ENCODE measurements around the gene INAFM1.

Gene INAFM1

DNA sequence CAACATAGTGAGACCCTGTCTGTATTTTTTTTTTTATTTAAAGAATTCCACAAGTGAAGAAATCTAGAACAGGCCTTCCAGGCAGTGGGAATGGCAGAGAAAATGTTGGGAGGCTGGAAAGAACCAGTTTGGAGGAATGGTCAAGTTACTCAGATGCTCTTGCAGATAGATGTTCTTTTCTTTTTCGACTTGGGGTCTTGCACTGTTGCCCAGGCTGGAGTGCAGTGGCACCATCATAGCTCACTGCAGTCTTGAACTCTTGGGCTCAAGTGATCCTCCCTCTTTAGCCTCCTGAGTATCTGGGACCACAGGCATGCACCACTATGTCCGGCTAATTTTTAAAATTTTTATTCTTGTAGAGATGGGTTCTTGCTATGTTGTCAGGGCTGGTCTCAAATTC lies 35.6 kb downstream of the INAFM1 start:
- DNase-seq (ENCODE audit: low spot score): no peak

DNA sequence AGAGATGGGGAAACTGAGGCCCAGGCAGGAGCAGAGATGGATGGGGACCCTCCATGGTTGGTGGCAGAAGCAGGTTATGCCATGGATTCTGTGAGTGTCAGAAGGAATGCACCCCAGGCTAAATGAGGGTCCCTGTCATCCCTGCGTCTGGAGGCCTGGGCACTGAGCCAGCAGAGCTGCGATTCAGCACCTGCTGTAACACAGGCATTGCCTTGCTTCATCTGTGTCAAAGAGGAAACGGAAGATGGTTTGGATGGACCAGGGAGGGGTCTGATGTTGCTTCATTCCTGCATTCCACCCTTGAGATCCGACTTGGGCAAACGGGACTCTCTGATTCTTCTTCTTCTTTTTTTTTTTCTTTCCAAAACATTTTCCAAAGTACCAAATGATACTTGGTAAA lies 36.1 kb downstream of the INAFM1 start:
- peak; percentile 42 for DNase-seq (ENCODE audit: low spot score)

DNA sequence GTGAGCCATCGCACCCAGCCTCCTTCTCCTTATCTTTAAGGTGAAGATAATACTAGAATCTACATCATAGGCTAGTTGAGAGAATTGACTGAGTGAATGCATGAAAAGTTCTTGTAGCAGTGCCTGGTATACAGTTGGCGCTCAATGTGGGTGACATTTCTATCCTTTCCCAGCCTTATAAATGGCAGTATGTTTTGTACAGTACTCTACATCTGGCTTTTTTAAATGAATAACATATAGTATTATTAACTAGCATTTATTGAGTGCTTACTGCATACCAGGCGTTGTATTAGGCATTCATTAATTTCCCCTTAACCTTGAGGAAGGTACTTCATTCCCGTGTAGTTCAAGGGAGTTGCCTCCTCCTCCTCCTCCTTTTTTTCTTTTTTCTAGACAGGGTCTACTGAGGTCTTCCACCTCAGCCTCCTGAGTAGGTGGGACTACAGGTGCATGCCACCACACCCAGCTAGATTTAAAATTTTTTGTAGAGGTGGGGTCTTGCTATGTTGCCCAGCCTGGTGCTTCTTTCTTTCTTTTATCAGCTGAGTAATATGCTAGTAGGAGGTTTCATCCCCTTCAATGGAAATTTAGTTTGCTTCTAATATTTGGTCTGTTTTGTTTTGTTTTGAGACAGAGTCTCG lies 37.8 kb downstream of the INAFM1 start:
- DNase-seq (ENCODE audit: low spot score): no peak

DNA sequence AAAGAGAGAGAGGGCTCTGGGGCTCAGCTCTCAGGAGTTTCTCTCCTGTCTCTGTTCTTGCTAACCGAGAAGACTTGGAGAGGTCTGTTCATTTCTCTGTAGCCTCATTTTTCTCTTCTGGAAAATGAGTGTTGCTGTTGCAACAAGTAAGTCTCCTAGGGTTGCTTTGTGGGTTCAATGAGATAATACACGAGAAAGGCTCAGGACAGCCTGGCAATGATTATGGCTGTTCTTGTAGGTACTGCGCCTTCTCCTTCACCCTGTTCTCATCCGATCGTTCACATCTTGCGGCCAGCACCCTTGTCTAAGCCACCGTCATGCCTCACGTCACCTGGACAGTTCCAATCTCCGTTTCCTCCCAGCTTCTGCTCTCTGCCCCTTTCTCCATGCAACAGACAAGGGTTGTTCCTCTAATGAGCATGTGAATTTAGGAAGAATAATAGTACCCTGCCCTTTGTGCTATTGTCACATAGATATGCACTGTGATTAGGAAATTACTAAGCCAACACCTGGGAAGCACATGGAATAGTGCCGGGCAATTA lies 39.1 kb downstream of the INAFM1 start:
- DNase-seq (ENCODE audit: low spot score): no peak

DNA sequence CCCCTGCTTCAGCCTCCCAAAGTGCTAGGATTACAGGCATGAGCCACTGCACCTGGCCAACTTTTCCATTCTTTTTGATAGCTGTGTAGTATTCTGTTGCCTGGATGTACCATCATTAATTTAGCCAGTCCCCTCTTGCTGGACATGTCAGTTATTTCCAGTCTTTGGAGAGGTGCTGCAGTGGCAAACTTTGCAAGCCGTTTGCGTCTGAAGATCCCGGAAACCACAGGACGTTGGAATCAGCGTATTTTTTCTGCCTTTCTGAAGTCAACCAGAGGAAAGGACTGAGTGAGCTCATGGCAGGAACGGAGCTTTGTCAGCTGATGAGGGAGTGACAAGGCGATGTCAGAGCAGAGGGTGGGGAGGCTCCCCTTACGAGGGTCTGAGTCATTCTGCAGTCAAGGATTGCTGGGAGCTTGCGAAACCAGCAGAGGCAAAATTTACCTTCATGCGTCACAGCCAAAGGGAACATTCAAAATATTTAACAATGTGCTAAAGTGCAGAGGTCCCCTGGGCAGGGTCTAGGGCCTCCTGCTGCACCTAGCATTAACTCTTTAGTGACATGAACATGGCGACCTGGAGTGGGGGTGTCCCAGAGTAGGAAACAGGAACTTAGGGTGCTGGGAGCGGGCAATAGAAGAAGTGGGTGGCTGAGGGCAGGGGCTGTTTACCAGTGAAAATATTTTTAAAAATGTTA lies 40.6 kb downstream of the INAFM1 start:
- peak; percentile 99 for DNase-seq (ENCODE audit: low spot score)

DNA sequence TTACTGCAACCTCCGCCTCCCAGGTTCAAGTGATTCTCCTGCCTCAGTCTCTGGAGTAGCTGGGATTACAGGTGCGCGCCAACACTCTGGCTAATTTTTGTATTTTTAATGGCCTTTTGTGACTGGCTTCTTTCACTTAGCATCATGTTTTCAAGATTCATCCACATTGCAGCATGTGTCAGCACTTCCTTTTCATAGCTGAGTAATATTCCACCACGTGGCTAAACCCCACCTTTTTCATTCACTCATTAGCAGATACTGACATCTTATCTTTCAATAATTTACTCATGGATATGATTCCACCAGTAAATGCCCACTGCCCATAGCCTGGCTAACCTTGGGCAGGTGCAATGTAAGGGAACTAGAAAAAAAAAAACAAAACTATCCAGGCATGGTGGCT lies 41.8 kb downstream of the INAFM1 start:
- DNase-seq (ENCODE audit: low spot score): no peak

DNA sequence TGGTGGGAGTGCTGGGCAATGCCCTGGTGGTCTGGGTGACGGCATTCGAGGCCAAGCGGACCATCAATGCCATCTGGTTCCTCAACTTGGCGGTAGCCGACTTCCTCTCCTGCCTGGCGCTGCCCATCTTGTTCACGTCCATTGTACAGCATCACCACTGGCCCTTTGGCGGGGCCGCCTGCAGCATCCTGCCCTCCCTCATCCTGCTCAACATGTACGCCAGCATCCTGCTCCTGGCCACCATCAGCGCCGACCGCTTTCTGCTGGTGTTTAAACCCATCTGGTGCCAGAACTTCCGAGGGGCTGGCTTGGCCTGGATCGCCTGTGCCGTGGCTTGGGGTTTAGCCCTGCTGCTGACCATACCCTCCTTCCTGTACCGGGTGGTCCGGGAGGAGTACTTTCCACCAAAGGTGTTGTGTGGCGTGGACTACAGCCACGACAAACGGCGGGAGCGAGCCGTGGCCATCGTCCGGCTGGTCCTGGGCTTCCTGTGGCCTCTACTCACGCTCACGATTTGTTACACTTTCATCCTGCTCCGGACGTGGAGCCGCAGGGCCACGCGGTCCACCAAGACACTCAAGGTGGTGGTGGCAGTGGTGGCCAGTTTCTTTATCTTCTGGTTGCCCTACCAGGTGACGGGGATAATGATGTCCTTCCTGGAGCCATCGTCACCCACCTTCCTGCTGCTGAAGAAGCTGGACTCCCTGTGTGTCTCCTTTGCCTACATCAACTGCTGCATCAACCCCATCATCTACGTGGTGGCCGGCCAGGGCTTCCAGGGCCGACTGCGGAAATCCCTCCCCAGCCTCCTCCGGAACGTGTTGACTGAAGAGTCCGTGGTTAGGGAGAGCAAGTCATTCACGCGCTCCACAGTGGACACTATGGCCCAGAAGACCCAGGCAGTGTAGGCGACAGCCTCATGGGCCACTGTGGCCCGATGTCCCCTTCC lies 45.5 kb downstream of the INAFM1 start:
- DNase-seq (ENCODE audit: low spot score): no peak

DNA sequence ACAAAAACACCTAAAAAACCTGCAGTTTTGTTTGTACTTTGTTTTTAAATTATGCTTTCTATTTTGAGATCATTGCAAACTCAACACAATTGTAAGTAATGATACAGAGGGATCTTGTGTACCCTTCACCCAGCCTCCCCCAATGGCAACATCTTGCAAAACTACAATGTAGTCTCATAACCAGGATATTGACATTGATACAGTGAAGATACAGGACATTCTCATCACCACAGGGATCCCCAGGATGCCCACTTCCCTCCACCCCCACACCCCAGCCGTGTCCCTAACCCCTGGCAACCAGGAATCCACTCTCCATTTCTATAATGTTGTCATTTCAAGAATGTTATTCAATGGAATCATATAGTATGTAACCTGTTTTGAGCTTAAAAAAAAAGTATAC lies 46.9 kb downstream of the INAFM1 start:
- DNase-seq (ENCODE audit: low spot score): no peak

DNA sequence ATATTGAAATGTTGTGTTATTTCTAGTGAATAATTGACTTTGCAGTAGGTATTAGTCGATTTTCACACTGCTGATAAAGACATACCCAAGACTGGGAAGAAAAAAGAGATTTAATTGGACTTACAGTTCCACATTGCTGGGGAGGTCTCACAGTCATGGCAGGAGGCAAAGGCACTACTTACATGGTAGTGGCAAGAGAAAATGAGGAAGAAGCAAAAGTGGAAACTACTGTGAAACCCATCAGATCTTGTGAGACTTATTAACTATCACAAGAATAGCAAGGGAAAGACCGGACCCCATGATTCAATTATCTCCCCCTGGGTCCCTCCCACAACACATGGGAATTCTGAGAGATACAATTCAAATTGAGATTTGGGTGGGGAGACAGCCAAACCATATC lies 47.4 kb downstream of the INAFM1 start:
- no peak for DNase-seq (ENCODE audit: low spot score)

DNA sequence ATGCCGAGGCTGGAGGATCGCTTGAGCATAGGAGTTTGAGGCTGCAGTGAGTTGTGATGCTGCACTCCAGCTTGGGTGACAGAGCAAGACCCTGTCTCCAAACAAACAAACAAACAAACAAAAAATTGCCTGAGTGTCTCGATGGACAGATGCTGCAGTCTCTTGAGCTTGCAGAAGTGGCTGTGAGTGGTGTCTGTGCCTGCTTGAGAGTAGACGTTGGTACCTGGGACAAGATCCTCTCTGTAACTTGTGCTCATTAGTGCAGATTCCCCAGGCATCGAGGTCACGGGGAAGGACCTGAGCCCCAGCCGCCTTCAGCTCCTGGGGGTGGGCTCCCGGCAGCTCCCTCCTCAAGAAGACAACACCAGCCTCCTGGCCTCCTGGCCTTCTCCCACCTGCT lies 48.7 kb downstream of the INAFM1 start:
- DNase-seq (ENCODE audit: low spot score): no peak

DNA sequence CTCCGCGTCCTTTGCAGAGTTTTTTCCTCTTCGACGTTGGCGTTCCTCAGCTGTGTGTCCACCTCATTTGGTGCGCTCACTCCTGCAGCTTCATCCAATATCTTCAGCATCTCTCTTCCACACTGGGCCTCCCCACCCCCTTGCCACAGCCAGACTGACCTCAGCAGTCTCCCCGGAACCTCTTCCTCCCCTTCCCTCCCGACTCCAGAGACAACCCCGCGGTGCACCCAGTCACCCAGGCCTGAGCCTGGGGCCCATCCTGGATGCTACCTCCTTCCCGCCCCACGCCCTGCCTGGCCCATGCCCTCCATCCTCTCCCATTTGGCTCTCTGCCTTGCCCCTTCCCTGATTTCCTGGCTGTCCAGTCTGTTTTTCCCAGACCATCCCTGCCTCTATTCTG lies 49.2 kb downstream of the INAFM1 start:
- DNase-seq (ENCODE audit: low spot score): no peak

DNA sequence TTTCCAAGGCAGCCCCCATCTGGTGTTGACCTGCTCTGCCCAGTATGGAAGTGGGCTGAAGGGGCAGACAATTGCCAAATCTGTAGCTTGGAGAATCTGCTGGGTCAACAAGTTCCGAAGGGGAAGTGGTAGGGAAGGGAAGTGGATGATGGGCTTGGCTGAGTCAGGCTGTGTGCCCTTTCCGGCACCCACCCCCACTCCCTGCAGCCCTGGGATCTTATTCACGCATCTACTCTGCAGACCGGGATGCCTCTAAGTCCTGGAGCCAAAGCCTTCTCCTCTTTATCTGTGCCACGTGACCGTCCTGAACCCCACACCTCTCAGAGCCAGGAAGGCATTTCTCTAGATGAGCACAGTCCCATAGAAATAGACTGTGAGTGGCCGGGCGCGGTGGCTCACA lies 49.8 kb downstream of the INAFM1 start:
- no peak for DNase-seq (ENCODE audit: low spot score)

All from RKO (cell line).